Renal pelvis (tissue), 4 donors: ENCODE data around the gene INSRR. TPM values are rescaled to one million over a fixed set of nuclear protein-coding genes. Genes with fewer than 3 reads are reported as not detected.
A peak's percentile ranks its signal among the peaks of the same experiment; 100 is the strongest.

Experiments used
- DNase-seq: peaks from one replicate; pipeline ENCODE4 v3.0.0-alpha.2; 2013
- polyA plus RNA-seq, 3 donors: library from polyadenylated mRNA; unstranded; fragments of 120-200 nt; gene quantifications; one replicate each; pipeline ENCODE4 v1.2.1, GENCODE V29; 2013; ENCODE audit not compliant: insufficient read length in 3 of 3

Gene INSRR
- polyA plus RNA-seq, 3 donors: 1.6 to 3.0 (median 2.0) TPM

DNA sequence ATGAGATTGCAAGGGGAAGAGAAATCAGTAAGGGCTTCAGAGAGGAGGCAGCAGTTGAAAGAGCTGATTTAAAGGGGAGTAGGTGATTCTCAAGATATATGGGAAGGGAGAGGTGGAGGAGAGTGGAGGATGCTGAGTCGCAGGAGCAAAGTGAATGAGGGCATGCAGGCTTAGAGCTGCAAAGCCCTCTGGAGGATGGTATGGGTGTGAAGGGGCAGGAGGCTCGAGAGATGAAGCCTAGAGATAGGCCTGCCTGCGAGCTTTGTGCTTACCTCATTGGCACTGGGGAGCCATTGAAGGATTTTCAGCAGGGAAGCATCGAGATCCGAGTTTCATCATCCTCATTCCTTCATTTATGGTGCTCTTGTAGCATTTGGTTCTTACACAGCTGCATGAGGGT, 26.5 kb downstream of the INSRR start:
- no peak for DNase-seq

- DNase-seq: no peak
Observed at GRCh38 chr1:156828400-156829124, 30.4 kb downstream of the INSRR start.

- no peak for DNase-seq
Observed at GRCh38 chr1:156826630-156827029, 32.3 kb downstream of the INSRR start.

GRCh38 chr1:156823210-156823790, 35.6 kb downstream of the INSRR start:
- DNase-seq: no peak

DNA sequence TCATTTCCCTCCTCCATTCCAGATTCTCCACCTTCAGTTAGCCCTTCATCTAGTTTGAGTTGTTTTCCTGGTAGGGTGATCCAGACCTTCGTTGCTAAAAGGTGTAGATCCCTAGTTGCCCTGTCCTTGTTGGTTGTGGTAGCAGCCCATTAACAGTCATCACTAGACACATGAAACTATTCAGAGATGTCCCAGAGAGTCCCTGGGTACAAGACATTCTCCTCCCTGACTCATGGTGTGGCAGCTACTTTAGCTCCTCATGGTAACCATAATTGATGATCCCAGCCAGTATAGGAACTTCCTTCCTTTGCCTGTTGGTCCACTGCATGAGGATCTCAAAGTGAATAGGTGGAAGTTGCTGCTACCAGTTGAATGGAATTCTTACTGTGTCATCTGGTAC, 36.2 kb downstream of the INSRR start:
- DNase-seq: no peak

DNA sequence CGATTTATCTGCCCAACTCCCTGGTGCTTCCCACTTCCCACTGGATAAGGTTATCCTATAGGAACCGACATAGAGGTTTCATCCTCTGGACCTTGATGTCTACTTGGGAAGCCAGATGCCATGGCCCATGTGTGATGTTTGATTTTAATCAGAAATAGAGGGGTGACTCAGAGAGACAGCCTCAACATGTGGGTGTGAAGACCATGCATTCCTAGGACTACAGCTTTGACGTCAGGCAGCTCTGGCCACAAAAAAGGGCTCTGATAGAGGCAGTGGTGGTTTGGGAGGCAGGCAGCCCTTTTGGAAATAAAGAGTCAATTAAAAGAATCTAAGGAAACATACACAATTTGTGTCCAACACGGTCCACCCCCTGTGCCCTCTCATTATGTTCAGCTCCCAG, 37.1 kb downstream of the INSRR start:
- no peak for DNase-seq

DNA sequence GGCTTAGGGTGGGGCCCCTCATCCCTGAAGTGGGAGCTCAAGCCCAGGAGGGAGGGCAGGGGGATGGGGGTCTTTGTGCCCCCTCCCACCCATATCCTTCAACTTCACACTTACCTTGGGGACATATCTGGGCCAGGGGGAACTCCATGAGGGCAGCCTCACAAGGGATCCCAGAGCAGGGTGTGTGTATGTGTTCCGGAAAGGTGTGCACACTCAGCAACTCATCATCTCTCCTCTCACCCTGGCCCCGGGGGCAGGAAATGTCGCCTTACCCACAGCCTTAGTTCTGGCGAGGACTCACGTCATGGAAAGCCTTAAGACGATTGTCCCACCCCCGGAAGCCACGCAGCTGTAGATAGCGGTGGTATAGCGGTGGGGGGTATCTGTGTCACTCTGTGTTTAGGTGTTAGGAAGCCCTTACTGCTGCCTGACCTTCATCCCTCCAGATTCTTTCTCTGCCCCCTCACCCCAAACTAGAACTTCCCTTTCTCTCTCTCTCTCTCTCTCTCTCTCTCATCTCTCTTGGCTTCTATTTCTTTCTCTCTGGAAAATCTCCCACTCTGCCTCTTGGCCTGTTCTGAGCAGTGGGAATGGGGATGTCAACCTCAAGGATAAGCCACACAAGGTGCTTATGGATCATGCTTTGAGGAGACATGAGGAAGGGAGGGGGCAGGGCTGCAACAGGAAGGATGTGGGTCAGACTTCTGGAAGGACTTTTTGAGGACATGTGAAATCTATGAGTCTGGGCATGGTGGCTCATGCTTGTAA, 42.2 kb downstream of the INSRR start, which contains the start of gene SH2D2A:
SH2D2A (minus strand) TSS at position 288 of the 768 bp plus-strand sequence; CDS start at position 148, 140 bp downstream.
- no peak for DNase-seq

- no peak for DNase-seq
Observed at GRCh38 chr1:156815961-156816422, 42.9 kb downstream of the INSRR start.

DNA sequence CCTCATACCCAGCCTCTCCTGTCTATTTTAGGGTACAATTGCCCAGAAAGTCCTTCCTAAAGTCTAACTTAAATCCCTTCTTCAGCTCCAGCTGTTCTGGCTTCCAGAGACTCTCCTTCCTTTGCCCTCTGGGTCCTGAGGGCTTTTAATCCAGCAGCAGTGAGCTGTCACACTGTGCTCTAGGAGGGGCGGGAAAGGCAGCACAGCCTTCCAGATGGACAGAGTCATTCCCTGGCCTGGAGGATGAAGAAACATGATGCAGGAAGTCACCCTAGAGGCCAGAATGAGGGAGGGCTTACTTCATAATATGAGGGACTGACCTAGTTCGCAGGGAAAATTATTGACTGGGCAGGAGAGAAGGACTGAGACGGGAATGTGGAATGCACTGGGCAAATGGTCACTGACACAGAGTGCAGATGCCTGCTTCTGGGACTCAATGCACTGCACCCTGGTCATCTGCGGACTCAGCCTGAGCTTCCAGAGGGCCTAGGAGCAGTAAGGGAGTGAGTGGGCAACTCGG, 43.5 kb downstream of the INSRR start:
- peak; percentile 87 for DNase-seq

DNA sequence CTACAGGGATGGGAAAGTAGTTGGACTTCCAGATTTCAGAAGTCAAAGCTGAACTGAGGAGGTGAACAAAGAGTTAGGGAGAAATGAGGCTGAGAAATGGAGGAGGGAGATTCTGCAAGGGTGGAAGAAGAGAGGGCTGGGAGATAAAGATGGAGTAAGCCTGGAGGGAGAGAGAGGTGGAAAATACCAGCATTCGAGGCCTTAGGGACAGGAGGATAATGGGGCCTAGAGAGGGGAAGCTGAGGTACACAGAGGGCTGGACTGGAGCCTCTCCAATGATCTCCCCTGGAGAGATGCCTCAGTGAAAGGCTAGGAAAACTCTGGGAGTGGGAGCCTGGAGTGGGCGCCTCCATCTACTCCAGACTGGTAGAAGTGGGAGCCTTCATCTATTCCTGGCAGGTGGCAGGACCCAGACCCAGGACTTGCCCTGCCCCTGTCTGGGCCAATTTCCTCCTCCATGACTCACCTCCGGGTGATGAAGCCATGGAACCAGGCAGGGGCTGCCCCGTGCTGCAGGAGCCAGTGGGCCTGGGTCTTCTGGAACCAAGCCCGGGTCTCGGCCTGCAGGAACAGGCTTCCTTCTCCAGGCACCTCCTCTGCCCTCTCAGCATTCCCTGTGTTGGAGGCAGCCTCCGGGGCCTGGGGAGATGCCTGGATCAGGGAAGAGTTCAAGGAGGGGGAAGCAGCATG, 44.2 kb downstream of the INSRR start:
- no peak for DNase-seq

- DNase-seq: no peak
Observed at GRCh38 chr1:156813750-156814570, 45.0 kb downstream of the INSRR start.

DNA sequence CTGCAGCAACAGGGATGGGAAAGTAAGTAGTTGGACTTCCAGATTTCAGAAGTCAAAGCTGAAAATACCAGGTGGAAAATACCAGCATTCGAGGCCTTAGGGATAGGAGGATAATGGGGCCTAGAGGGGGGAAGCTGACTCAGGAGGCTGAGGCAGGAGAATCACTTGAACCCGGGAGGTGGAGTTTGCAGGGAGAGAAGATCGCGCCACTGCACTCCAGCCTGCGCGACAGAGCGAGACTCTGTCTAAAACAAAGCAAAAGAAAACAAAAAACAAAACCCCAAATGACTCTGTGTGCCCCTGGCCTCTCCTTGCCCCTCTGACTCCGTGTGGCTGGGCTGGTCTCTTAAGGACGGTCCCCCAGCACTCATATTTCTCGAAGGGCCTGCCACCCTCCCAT, 45.6 kb downstream of the INSRR start:
- DNase-seq: no peak

- no peak for DNase-seq
Observed at GRCh38 chr1:156812293-156812990, 46.5 kb downstream of the INSRR start.

DNA sequence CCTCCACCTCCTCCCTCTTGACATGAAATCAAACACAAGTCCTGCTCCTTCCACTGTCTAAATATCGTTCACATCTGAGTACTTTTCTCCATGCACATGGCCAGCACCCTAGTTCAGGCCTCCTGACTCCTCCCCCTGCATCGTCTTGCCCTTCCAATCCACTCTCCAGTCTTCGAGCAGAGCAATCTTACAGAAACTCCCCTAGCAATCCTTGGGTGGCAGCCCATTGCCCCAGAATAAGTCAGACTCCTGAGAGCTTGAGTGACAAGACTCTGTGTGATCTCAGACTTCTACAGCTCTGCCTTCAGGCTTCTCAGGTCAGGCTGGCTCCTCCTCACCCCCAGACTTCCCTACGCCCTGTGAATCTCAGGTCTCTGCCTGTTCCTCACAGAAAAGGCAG, 47.7 kb downstream of the INSRR start:
- DNase-seq: no peak

GRCh38 chr1:156809711-156810366, 49.1 kb downstream of the INSRR start:
- DNase-seq: no peak

- no peak for DNase-seq
Observed at GRCh38 chr1:156809281-156809680, 49.6 kb downstream of the INSRR start.

GRCh38 chr1:156808186-156809030, 50.5 kb downstream of the INSRR start:
- no peak for DNase-seq

DNA sequence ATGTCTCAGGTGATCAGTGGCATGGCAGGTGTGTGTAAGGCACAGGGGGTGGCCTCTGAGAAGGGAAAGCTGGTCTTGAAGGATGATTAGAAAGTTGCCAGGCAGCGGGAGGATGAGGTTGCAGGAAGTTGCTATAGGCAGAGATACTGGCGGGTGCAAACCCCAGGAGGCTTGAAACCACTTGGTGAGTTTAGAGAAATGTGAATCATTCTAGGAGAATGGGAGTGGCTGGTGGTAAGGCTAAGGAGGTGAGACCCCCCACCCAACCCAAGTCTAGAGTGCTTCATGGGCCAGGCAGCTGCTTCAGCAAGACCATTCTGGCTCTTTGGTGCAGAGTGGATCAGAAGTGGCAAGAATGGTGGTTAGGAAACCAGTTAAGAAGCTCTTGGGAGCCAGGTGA, 51.3 kb downstream of the INSRR start:
- DNase-seq: no peak
